ENCODE results near the gene FBL. TPM values are rescaled to one million over a fixed set of nuclear protein-coding genes. Genes with fewer than 3 reads are reported as not detected.

FBL gene
- total RNA-seq, 1 donor from 2014 or later, result 386 TPM

Small RNA genes lying within 50 kb of the gene (small RNA-seq; reads per million reads assigned to genes)
- not detected for gene MIR6719

Other genes with a start within 250 kb of the FBL start
- not detected for gene LGALS13, start 243.9 kb downstream of the FBL start, total RNA-seq
- gene LGALS16, start 190.5 kb downstream of the FBL start, total RNA-seq, result not detected
- not detected for gene LGALS14, start 141.9 kb downstream of the FBL start, total RNA-seq
- 5.7 TPM for gene CLC, start 108.3 kb downstream of the FBL start, total RNA-seq
- not detected for gene LEUTX, start 67.5 kb downstream of the FBL start, total RNA-seq
- gene DYRK1B, start 12.2 kb downstream of the FBL start, total RNA-seq, result 25.1 TPM
- gene FCGBP, start 88.3 kb upstream of the FBL start, total RNA-seq, result 5.7 TPM
- 37.6 TPM for gene PSMC4, start 124.8 kb upstream of the FBL start, total RNA-seq
- gene ZNF546, start 150.7 kb upstream of the FBL start, total RNA-seq, result 7.3 TPM
- 14.6 TPM for gene ZNF780B, start 209.9 kb upstream of the FBL start, total RNA-seq
- 14.6 TPM for gene ZNF780A, start 244.6 kb upstream of the FBL start, total RNA-seq

All from skeletal muscle tissue (tissue), 2 donors.